Pancreas (tissue), 10 donors: ENCODE measurements around the gene CCDC50. TPM values are rescaled to one million over a fixed set of nuclear protein-coding genes. Genes with fewer than 3 reads are reported as not detected.
A peak's percentile ranks its signal among the peaks of the same experiment; 100 is the strongest.

ENCODE experiments used
- ATAC-seq, 4 donors: fragments of 200-7000 bp; cut with Tn5 transposase; one replicate each; pipeline versions ENCODE4 v1.8.0 to v1.9.1; 2020; ENCODE audit warnings: mild to moderate bottlenecking in 4 of 4, moderate library complexity in 4 of 4
- DNase-seq, 6 donors: peaks; one replicate each; pipeline ENCODE4 v3.0.0-alpha.2; 2020
- FAIRE-seq: peaks from 2 replicates; lab custom pipeline; 2012; peaks lifted over from hg19 to GRCh38; lab: Jason Lieb, UNC
- H3K27ac ChIP-seq, 4 donors: fragments of 200-600 bp; sonication (generic); 1 replicate in 3 of 4; 2 replicates in 1 of 4; pipeline versions ENCODE4 v1.5.0 to v1.8.0; 2020
- H3K27me3 ChIP-seq, 4 donors: fragments of 200-600 bp; one replicate each; pipeline ENCODE4 v1.8.0; 2021
- H3K36me3 ChIP-seq, 3 donors: fragments of 200-600 bp; sonication (generic) in 1 of 3; one replicate each; pipeline versions ENCODE4 v1.5.0 to v1.8.0; 2020 to 2021
- H3K4me1 ChIP-seq, 3 donors: fragments of 200-600 bp; one replicate each; pipeline ENCODE4 v1.8.0; 2021
- H3K4me3 ChIP-seq, 4 donors: fragments of 200-600 bp; sonication (generic) in 2 of 4; one replicate each; pipeline versions ENCODE4 v1.5.0 to v1.8.0; 2020 to 2021
- H3K9me3 ChIP-seq, 4 donors: fragments of 200-600 bp; one replicate each; pipeline ENCODE4 v1.8.0; 2021
- CTCF ChIP-seq, 4 donors: fragments of 200-600 bp; sonication (generic) in 3 of 4; IDR thresholded peaks; one replicate each; pipeline versions ENCODE4 v1.5.0 to v1.8.0; 2021; ENCODE audit warnings: antibody characterized with exemption in 4 of 4
- WGBS, 2 donors: extraction: QIAGEN DNeasy Blood & Tissue Kit; methylation state at CpG; one replicate each; pipeline ENCODE4 v1.1.7; 2013; 5-methylcytosine and 5-hydroxymethylcytosine counted together
- intact Hi-C, 3 donors: fragments of 100-400 bp; cut with DNase I; formaldehyde crosslinking; loops; one replicate each; pipeline versions ENCODE4 v1.11.1 to v1.14.2; 2022
- polyA plus RNA-seq, 2 donors: library from polyadenylated mRNA; stranded (reverse); fragments of 200-250 nt; gene quantifications; one replicate each; pipeline ENCODE4 v1.2.3, GENCODE V29; 2013
- total RNA-seq, 6 donors: library from RNA; stranded (reverse); fragmentation: NEBNext Ultra II Directional in 4 of 6; extraction: Animal tissue kit (Norgen Biotek cat#: 25700) in 4 of 6; gene quantifications; one replicate each; pipeline versions ENCODE4 v1.2.1 to v1.2.4, GENCODE V29; 2021 to 2023
- donor health status: healthy with polysubstance abuse.
- donor health status: DM: no; HTN: no; CAD: no; lungs with moderate emphysema.
- donor health status: DM: no; HTN: no; CAD: no.
- donor health status: control.
- donor health status: control.
- donor health status: Bipolar disorder and iron deficiency.
- donor health status: DM: yes; HTN: yes; CAD: no.
- donor health status: DM: no; HTN: no; CAD: no.
- donor health status: DM: no; HTN: no; CAD: no.
- donor health status: DM: yes; HTN: yes; CAD: no.

The CCDC50 gene
- total and polyA plus RNA-seq, 8 donors = 24.5 to 44.4 (median 30.4) TPM

GRCh38 chr3:191340966-191341365 lies 11.8 kb downstream of the CCDC50 start:
- Histone ChIP-seq H3K9me3 (no peaks in the 10 kb centered on the region), H3K4me1 (peaks cover 0 to 23% (median 20%) of the 10 kb centered on the region in 3 donors), H3K27ac (no peak overlapping the region), H3K27me3 (no peaks in the 10 kb centered on the region), H3K4me3 (no peak overlapping the region), H3K36me3 (no peaks in the 10 kb centered on the region)
- intact Hi-C loops = no loop called here
- TF ChIP-seq CTCF (IDR thresholded peaks at IDR 0.05) = no peak
- DNase-seq (no peak), ATAC-seq (no peak), FAIRE-seq (no peak)
- 75 to 79% methylated on average over 1 of the region's 1 CpG for WGBS, 2 donors

GRCh38 chr3:191342006-191342405 lies 12.8 kb downstream of the CCDC50 start:
- TF ChIP-seq CTCF (IDR thresholded peaks at IDR 0.05) = no peak
- Histone ChIP-seq H3K4me1 (peaks cover 0 to 23% (median 20%) of the 10 kb centered on the region in 3 donors), H3K9me3 (no peaks in the 10 kb centered on the region), H3K4me3 (no peak overlapping the region), H3K27me3 (no peaks in the 10 kb centered on the region), H3K27ac (no peak overlapping the region), H3K36me3 (no peaks in the 10 kb centered on the region)
- no peak for FAIRE-seq
- 47 to 53% methylated on average over 2 of the region's 2 CpGs for WGBS, 2 donors
- ATAC-seq = no peak
- no peak for DNase-seq
- intact Hi-C loops = no loop called here

- H3K27me3 ChIP-seq = no peaks in the 10 kb centered on the region
- intact Hi-C loops = no loop called here
- ATAC-seq (peak in 2 of 4 donors; percentile 46 to 51), FAIRE-seq (no peak), DNase-seq (no peak)
- TF ChIP-seq CTCF (IDR thresholded peaks at IDR 0.05) = no peak
- no peaks in the 10 kb centered on the region for H3K9me3 ChIP-seq
- H3K4me1 ChIP-seq = peaks cover 0 to 23% (median 20%) of the 10 kb centered on the region in 3 donors
- H3K36me3 ChIP-seq = no peaks in the 10 kb centered on the region
- no peak overlapping the region for H3K4me3 ChIP-seq
- H3K27ac ChIP-seq = no peak overlapping the region
Observed at GRCh38 chr3:191342411-191342810, 13.2 kb downstream of the CCDC50 start.

- WGBS, 2 donors = 63 to 71% methylated on average over 4 of the region's 4 CpGs
- FAIRE-seq = no peak
- no peaks in the 10 kb centered on the region for H3K9me3 ChIP-seq
- intact Hi-C loops = no loop called here
- no peak for TF ChIP-seq CTCF (IDR thresholded peaks at IDR 0.05)
- H3K4me3 ChIP-seq = no peak overlapping the region
- no peaks in the 10 kb centered on the region for H3K27me3 ChIP-seq
- no peak for DNase-seq
- H3K27ac ChIP-seq = no peak overlapping the region
- peak in 1 of 4 donors; percentile 40 for ATAC-seq
- H3K4me1 ChIP-seq = peaks cover 0 to 23% (median 20%) of the 10 kb centered on the region in 3 donors
- no peaks in the 10 kb centered on the region for H3K36me3 ChIP-seq
Observed at GRCh38 chr3:191343115-191343514, 13.9 kb downstream of the CCDC50 start.

GRCh38 chr3:191343913-191344312 lies 14.7 kb downstream of the CCDC50 start:
- H3K4me3 ChIP-seq = no peak overlapping the region
- no peaks in the 10 kb centered on the region for H3K27me3 ChIP-seq
- ATAC-seq (no peak), FAIRE-seq (no peak), DNase-seq (no peak)
- TF ChIP-seq CTCF (IDR thresholded peaks at IDR 0.05) = no peak
- no peaks in the 10 kb centered on the region for H3K9me3 ChIP-seq
- WGBS, 2 donors = 90 to 94% methylated on average over 5 of the region's 5 CpGs
- peaks cover 0 to 23% (median 20%) of the 10 kb centered on the region in 3 donors for H3K4me1 ChIP-seq
- no peaks in the 10 kb centered on the region for H3K36me3 ChIP-seq
- intact Hi-C loops = no loop called here
- H3K27ac ChIP-seq = no peak overlapping the region
